Adrenal gland (tissue), 5 donors: ENCODE data around the gene CHPF.

ENCODE experiments used
- POLR2A ChIP-seq, 2 donors: fragments of 450-650 bp; IDR thresholded peaks; one replicate each; pipeline ENCODE4 v1.6.1; 2017; ENCODE audit warnings: antibody characterized with exemption in 2 of 2, mild to moderate bottlenecking in 2 of 2, moderate library complexity in 1 of 2
- TF ChIP-seq, protein P1 (sequence below), 6 experiments: fragments of 450-650 bp in 4 of 6; fragments of 200-600 bp in 2 of 6; sonication (generic) in 1 of 6; IDR thresholded peaks; 1 replicate in 5 of 6; 2 replicates in 1 of 6; pipeline versions ENCODE4 v1.5.1 to v1.8.0; 2016 to 2021; ENCODE audit warnings: antibody characterized with exemption in 6 of 6, mild to moderate bottlenecking in 2 of 6, moderate library complexity in 1 of 6
- donor health status: DM: no; HTN: no; CAD: no.

GRCh38 chr2:219536967-219537366 lies 6.6 kb downstream of the CHPF start:
- TF ChIP-seq, protein P1, sequence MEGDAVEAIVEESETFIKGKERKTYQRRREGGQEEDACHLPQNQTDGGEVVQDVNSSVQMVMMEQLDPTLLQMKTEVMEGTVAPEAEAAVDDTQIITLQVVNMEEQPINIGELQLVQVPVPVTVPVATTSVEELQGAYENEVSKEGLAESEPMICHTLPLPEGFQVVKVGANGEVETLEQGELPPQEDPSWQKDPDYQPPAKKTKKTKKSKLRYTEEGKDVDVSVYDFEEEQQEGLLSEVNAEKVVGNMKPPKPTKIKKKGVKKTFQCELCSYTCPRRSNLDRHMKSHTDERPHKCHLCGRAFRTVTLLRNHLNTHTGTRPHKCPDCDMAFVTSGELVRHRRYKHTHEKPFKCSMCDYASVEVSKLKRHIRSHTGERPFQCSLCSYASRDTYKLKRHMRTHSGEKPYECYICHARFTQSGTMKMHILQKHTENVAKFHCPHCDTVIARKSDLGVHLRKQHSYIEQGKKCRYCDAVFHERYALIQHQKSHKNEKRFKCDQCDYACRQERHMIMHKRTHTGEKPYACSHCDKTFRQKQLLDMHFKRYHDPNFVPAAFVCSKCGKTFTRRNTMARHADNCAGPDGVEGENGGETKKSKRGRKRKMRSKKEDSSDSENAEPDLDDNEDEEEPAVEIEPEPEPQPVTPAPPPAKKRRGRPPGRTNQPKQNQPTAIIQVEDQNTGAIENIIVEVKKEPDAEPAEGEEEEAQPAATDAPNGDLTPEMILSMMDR (IDR thresholded peaks at IDR 0.05): no peak
- no peak for TF ChIP-seq POLR2A (IDR thresholded peaks at IDR 0.05)
